Stimulated activated effector memory CD8-positive, alpha-beta T cell treated with anti-CD3 and anti-CD28 coated beads, Interleukin-12 subunit alpha, Interleukin-12 subunit beta, amount 100 ng/mL, for 72 hours (primary cell): Measurements from ENCODE around the gene CSNK1D.
"Not testable (repeated sequence)": the region's sequence is repeated elsewhere in the genome, so short reads cannot be mapped to it uniquely, and the experiment has no call there.

ENCODE experiments used
- ATAC-seq: fragments of 150-1000 bp; cut with Tn5 transposase; 2 replicates; pipeline ENCODE4 v1.10.0; 2021
- DNase-seq, 2 donors: peaks; one replicate each; pipeline ENCODE4 v3.0.0; 2021 to 2022; ENCODE audit warnings: low spot score in 2 of 2
- H3K27ac Mint-ChIP-seq: one replicate; pipeline ENCODE4 v1.8.0; 2022; ENCODE audit warnings: mild to moderate bottlenecking, mixed read lengths
- H3K36me3 Mint-ChIP-seq: one replicate; pipeline ENCODE4 v1.8.0; 2022; ENCODE audit warnings: mild to moderate bottlenecking, mixed read lengths
- H3K4me1 Mint-ChIP-seq: one replicate; pipeline ENCODE4 v1.8.0; 2022; ENCODE audit warnings: mixed read lengths
- H3K4me3 Mint-ChIP-seq: one replicate; pipeline ENCODE4 v1.8.0; 2022; ENCODE audit warnings: mild to moderate bottlenecking, mixed read lengths
- H3K9me3 Mint-ChIP-seq: one replicate; pipeline ENCODE4 v1.8.0; 2022; ENCODE audit warnings: mixed read lengths

Gene CSNK1D

GRCh38 chr17:82218349-82219075, 55.0 kb downstream of the CSNK1D start:
- no peak for DNase-seq
- H3K4me1 Mint-ChIP-seq = peaks cover 38% of the 10 kb centered on the region
- ATAC-seq = no peak
- H3K9me3 Mint-ChIP-seq = no peaks in the 10 kb centered on the region
- H3K27ac Mint-ChIP-seq = no peak overlapping the region
- peaks cover 26% of the 10 kb centered on the region for H3K36me3 Mint-ChIP-seq
- no peak overlapping the region for H3K4me3 Mint-ChIP-seq

GRCh38 chr17:82217530-82218204, 55.8 kb downstream of the CSNK1D start:
- H3K27ac Mint-ChIP-seq = peak overlapping the region; percentile 94
- peak overlapping the region; percentile 69 for H3K4me3 Mint-ChIP-seq
- H3K36me3 Mint-ChIP-seq = peaks cover 29% of the 10 kb centered on the region
- peaks cover 40% of the 10 kb centered on the region for H3K4me1 Mint-ChIP-seq
- ATAC-seq (no peak), DNase-seq (no peak)
- H3K9me3 Mint-ChIP-seq = no peaks in the 10 kb centered on the region

GRCh38 chr17:82217120-82217529, 56.4 kb downstream of the CSNK1D start:
- Mint-ChIP-seq H3K4me3 (peak overlapping the region; percentile 69), H3K36me3 (peaks cover 29% of the 10 kb centered on the region), H3K27ac (peak overlapping the region; percentile 94), H3K9me3 (no peaks in the 10 kb centered on the region), H3K4me1 (peaks cover 40% of the 10 kb centered on the region)
- ATAC-seq (no peak), DNase-seq (no peak)

GRCh38 chr17:82216301-82217119, 57.0 kb downstream of the CSNK1D start:
- DNase-seq (peak in 1 of 2 donors; percentile 81), ATAC-seq (peak; percentile 75)
- no peaks in the 10 kb centered on the region for H3K9me3 Mint-ChIP-seq
- H3K36me3 Mint-ChIP-seq = peaks cover 29% of the 10 kb centered on the region
- peaks cover 40% of the 10 kb centered on the region for H3K4me1 Mint-ChIP-seq
- peak overlapping the region; percentile 69 for H3K4me3 Mint-ChIP-seq
- H3K27ac Mint-ChIP-seq = peak overlapping the region; percentile 94

- peaks cover 40% of the 10 kb centered on the region for H3K4me1 Mint-ChIP-seq
- ATAC-seq (no peak), DNase-seq (no peak)
- peak overlapping the region; percentile 94 for H3K27ac Mint-ChIP-seq
- peaks cover 29% of the 10 kb centered on the region for H3K36me3 Mint-ChIP-seq
- peak overlapping the region; percentile 69 for H3K4me3 Mint-ChIP-seq
- no peaks in the 10 kb centered on the region for H3K9me3 Mint-ChIP-seq
Observed at GRCh38 chr17:82215972-82216300, 57.6 kb downstream of the CSNK1D start.

GRCh38 chr17:82215095-82215971, 58.2 kb downstream of the CSNK1D start:
- Mint-ChIP-seq H3K27ac (peak overlapping the region; percentile 94), H3K36me3 (peaks cover 29% of the 10 kb centered on the region), H3K9me3 (no peaks in the 10 kb centered on the region), H3K4me1 (peaks cover 40% of the 10 kb centered on the region), H3K4me3 (peak overlapping the region; percentile 73)
- DNase-seq (no peak), ATAC-seq (no peak)

GRCh38 chr17:82214012-82214628, 59.4 kb downstream of the CSNK1D start:
- Mint-ChIP-seq H3K4me1 (peaks cover 41% of the 10 kb centered on the region), H3K27ac (peak overlapping the region; percentile 90), H3K9me3 (no peaks in the 10 kb centered on the region), H3K36me3 (peaks cover 29% of the 10 kb centered on the region), H3K4me3 (peak overlapping the region; percentile 73)
- no peak for DNase-seq
- ATAC-seq = no peak

GRCh38 chr17:82213251-82214011, 60.1 kb downstream of the CSNK1D start:
- Mint-ChIP-seq H3K27ac (peak overlapping the region; percentile 90), H3K36me3 (peaks cover 29% of the 10 kb centered on the region), H3K4me1 (peaks cover 42% of the 10 kb centered on the region), H3K9me3 (no peaks in the 10 kb centered on the region), H3K4me3 (peak overlapping the region; percentile 73)
- ATAC-seq (peak; percentile 66), DNase-seq (peak; percentile 72 to 87)

- Mint-ChIP-seq H3K4me1 (peaks cover 44% of the 10 kb centered on the region), H3K4me3 (peak within 1 kb of the TSS; percentile 73), H3K36me3 (peaks cover 29% of the 10 kb centered on the region), H3K27ac (peak within 1 kb of the TSS; percentile 90), H3K9me3 (no peaks in the 10 kb centered on the region)
- DNase-seq (peak; percentile 73 to 92), ATAC-seq (peak; percentile 80)
Observed at GRCh38 chr17:82212331-82213250, 60.9 kb downstream of the CSNK1D start, which contains the start of gene CCDC57. TSS of gene CCDC57 (minus strand) at chr17:82212842. CDS start at chr17:82201944, 10,898 bp downstream.

GRCh38 chr17:82210655-82211054, 62.8 kb downstream of the CSNK1D start:
- not testable (repeated sequence) for DNase-seq, H3K4me3 Mint-ChIP-seq, H3K27ac Mint-ChIP-seq, H3K9me3 Mint-ChIP-seq, ATAC-seq
- peaks cover 23% of the 10 kb centered on the region for H3K36me3 Mint-ChIP-seq
- H3K4me1 Mint-ChIP-seq = peaks cover 45% of the 10 kb centered on the region

- H3K36me3 Mint-ChIP-seq = no peaks in the 10 kb centered on the region
- DNase-seq = peak; percentile 60 to 90
- H3K9me3 Mint-ChIP-seq = no peaks in the 10 kb centered on the region
- peak overlapping the region; percentile 85 for H3K27ac Mint-ChIP-seq
- ATAC-seq = peak; percentile 85
- peak overlapping the region; percentile 59 for H3K4me3 Mint-ChIP-seq
- peaks cover 37% of the 10 kb centered on the region for H3K4me1 Mint-ChIP-seq
Observed at GRCh38 chr17:82205720-82206508, 67.6 kb downstream of the CSNK1D start.
